PC-3 (cell line): Measurements from ENCODE around the gene PEX6. TPM values are rescaled to one million over a fixed set of nuclear protein-coding genes. Genes with fewer than 3 reads are reported as not detected.
A peak's percentile ranks its signal among the peaks of the same experiment; 100 is the strongest.

Experiments used
- ATAC-seq: fragments of 200-7000 bp; cut with Tn5 transposase; 2 replicates; pipeline ENCODE4 v1.9.1; 2020; ENCODE audit warnings: mild to moderate bottlenecking, moderate library complexity
- BruUV-seq: library from RNA; stranded (reverse); fragments of 400-500 nt; replicated peaks from 2 replicates; lab custom pipeline; 2021; lab: Mats Ljungman, UMichigan
- CTCF ChIA-PET: fragments of 300-600 bp; sonication (Branson Sonifier 250); formaldehyde crosslinking; loops from one replicate; lab custom pipeline; 2022; ENCODE audit warnings: antibody characterized with exemption; lab: Charles Lee
- POLR2A ChIA-PET: fragments of 300-600 bp; sonication (Branson Sonifier 250); formaldehyde crosslinking; loops from one replicate; lab custom pipeline; 2022; ENCODE audit warnings: antibody characterized with exemption; ENCODE audit not compliant: unreplicated experiment; lab: Charles Lee
- DNase-seq: peaks from one replicate; pipeline ENCODE4 v3.0.0-alpha.2; 2015
- H2AFZ ChIP-seq: fragments of 300-600 bp; sonication (generic); 2 replicates; pipeline ENCODE4 v1.6.0; 2016; ENCODE audit warnings: antibody characterized with exemption, low read length
- H3F3A ChIP-seq: fragments of 300-600 bp; sonication (generic); one replicate; pipeline ENCODE4 v1.6.0; 2017; ENCODE audit warnings: antibody characterized with exemption, low read length, control low read depth, mild to moderate bottlenecking; ENCODE audit not compliant: unreplicated experiment
- H3K27ac ChIP-seq: fragments of 300-600 bp; sonication (generic); 2 replicates; pipeline ENCODE4 v1.5.1; 2016; ENCODE audit warnings: mild to moderate bottlenecking, low read length
- H3K27me3 ChIP-seq: fragments of 300-600 bp; sonication (generic); 2 replicates; pipeline ENCODE4 v1.6.1; 2016; ENCODE audit warnings: low read length, mixed read lengths
- H3K36me3 ChIP-seq: fragments of 300-600 bp; sonication (generic); 2 replicates; pipeline ENCODE4 v1.6.1; 2016; ENCODE audit warnings: low read depth, mixed run types, low read length, mixed read lengths
- H3K4me1 ChIP-seq: fragments of 300-600 bp; sonication (generic); 2 replicates; pipeline ENCODE4 v1.5.1; 2016; ENCODE audit warnings: low read length; ENCODE audit not compliant: insufficient read depth
- H3K4me2 ChIP-seq: fragments of 300-600 bp; sonication (generic); 2 replicates; pipeline ENCODE4 v1.6.0; 2016; ENCODE audit warnings: low read length
- H3K4me3 ChIP-seq: fragments of 300-600 bp; sonication (generic); 2 replicates; pipeline ENCODE4 v1.5.1; 2016; ENCODE audit warnings: mild to moderate bottlenecking, low read length, mixed read lengths
- H3K79me2 ChIP-seq: fragments of 300-600 bp; sonication (generic); 2 replicates; pipeline ENCODE4 v1.6.1; 2017; ENCODE audit warnings: low read length, mixed read lengths
- H3K9ac ChIP-seq: fragments of 300-600 bp; sonication (generic); 2 replicates; pipeline ENCODE4 v1.6.0; 2016; ENCODE audit warnings: mild to moderate bottlenecking, low read length
- H3K9me2 ChIP-seq: fragments of 300-600 bp; sonication (generic); replicated peaks from 2 replicates; pipeline ENCODE4 v1.6.1; 2016; ENCODE audit warnings: mixed run types, low read length, mixed read lengths
- H3K9me3 ChIP-seq: fragments of 300-600 bp; sonication (generic); 2 replicates; pipeline ENCODE4 v1.6.1; 2016; ENCODE audit warnings: low read length, mixed read lengths
- H4K20me1 ChIP-seq: fragments of 300-600 bp; sonication (generic); 2 replicates; pipeline ENCODE4 v1.6.1; 2016; ENCODE audit warnings: low read length, mixed read lengths
- EZH2 ChIP-seq: fragments of 300-600 bp; sonication (generic); IDR thresholded peaks from one replicate; pipeline ENCODE4 v1.6.1; 2017; ENCODE audit warnings: antibody characterized with exemption, mild to moderate bottlenecking, low read length; ENCODE audit not compliant: unreplicated experiment
- EZH2phosphoT487 ChIP-seq: fragments of 300-600 bp; sonication (generic); IDR thresholded peaks from 2 replicates; pipeline ENCODE4 v1.6.1; 2018; ENCODE audit warnings: mild to moderate bottlenecking, antibody characterized with exemption, low read length, borderline replicate concordance
- intact Hi-C: fragments of 100-400 bp; cut with micrococcal nuclease; formaldehyde crosslinking; loops from 2 replicates; pipeline ENCODE4 v1.9.0; 2023
- total RNA-seq: library from RNA; depleted of rRNA; stranded (reverse); fragments of >200 nt; gene quantifications from 2 replicates; pipeline ENCODE4 v1.2.3, GENCODE V29; 2014
- TF ChIP-seq, protein P1 (sequence below): fragments of 300-600 bp; sonication (generic); conservative IDR thresholded peaks from 2 replicates; pipeline ENCODE4 v1.5.1; 2017; ENCODE audit warnings: antibody characterized with exemption, low read depth, mild to moderate bottlenecking, low read length

Gene PEX6
- total RNA-seq, 1 experiment from 2014 or later: 35.9 TPM

DNA sequence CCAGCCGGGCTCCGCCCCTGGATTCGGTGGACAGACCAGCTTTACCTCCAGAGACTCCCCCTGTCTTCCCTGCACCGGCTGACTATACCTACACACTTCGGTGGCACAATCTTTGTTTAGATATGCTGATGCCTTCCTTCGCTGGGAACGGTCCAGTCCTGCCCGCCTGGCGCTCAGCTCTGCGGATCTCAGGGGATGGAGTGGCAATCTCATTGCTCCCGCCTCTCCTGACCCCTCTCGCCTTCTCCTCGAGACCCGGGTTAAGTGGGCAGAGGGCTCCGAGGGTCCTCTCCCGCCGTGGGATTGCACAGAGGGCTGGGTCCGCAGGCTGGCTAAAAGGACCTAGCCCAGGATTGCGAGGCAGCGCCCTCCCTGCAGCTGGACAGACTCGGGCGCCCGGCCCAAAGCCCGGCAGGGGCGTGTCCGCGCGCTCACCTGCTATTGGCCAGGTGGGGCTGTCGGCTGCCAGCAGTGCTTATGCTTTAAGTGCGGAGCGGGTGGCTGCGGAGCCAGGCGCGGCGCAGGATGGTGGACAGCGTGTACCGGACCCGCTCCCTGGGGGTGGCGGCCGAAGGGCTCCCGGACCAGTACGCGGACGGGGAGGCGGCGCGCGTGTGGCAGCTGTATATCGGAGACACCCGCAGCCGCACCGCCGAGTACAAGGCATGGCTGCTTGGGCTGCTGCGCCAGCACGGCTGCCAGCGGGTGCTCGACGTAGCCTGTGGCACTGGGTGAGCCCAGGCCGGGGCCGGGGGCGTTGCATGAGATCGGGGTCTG, 18.6 kb downstream of the PEX6 start, which contains the start of gene GNMT:
Gene GNMT (plus strand): TSS at position 512 of the 777 bp plus-strand sequence. CDS start 14 bp downstream, at position 526.
- peak within 1 kb of the TSS; percentile 24; the same call in 1 of the 2 replicates for H3K9ac ChIP-seq
- POLR2A ChIA-PET: interaction anchor here (0.6 kb wide), 2 partner anchors 18 to 176 kb away, joined by 4 to 6 read pairs; no protein-coding TSS in a partner anchor

DNA sequence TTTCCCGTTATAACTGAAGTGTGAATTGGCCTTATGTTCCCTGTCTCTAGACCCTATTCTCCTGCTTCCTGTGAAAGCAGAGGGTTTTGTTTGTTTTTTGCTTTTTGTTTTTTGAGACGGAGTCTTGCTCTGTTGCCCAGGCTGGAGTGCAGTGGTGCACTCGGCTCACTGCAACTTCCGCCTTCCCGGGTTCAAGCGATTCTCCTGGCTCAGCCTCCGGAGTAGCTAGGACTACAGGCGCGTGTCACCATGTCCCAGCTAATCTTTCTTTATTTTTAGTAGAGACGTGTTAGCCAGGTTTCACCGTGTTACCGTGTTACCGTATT, 19.1 kb downstream of the PEX6 start:
- intact Hi-C loops: loop anchor here (1.0 kb wide), 1 partner anchor 59 kb away; no protein-coding TSS in a partner anchor
- Histone ChIP-seq H3K9me2 (no peaks in the 10 kb centered on the region), H4K20me1 (no peaks in the 10 kb centered on the region), H3K27ac (no peak overlapping the region), H3F3A (no peaks in the 10 kb centered on the region), H3K4me3 (peak overlapping the region; percentile 79), H3K79me2 (no peaks in the 10 kb centered on the region), H3K4me1 (peaks cover 15% of the 10 kb centered on the region; the same call in 1 of the 2 replicates), H3K9me3 (no peaks in the 10 kb centered on the region), H3K27me3 (no peaks in the 10 kb centered on the region), H3K4me2 (peak overlapping the region; percentile 100), H2AFZ (peak overlapping the region; percentile 92), H3K9ac (no peak overlapping the region), H3K36me3 (no peaks in the 10 kb centered on the region; the same call in 1 of the 2 replicates)
- ChIA-PET POLR2A (interaction anchor here (0.6 kb wide), 1 partner anchor 175 kb away, joined by 4 read pairs; no protein-coding TSS in a partner anchor), CTCF (no interaction called here)
- ATAC-seq (no peak), DNase-seq (no peak)
- BruUV-seq: no TSS peak
- TF ChIP-seq EZH2: no peak
- no peak for TF ChIP-seq EZH2phosphoT487
- TF ChIP-seq, protein P1, sequence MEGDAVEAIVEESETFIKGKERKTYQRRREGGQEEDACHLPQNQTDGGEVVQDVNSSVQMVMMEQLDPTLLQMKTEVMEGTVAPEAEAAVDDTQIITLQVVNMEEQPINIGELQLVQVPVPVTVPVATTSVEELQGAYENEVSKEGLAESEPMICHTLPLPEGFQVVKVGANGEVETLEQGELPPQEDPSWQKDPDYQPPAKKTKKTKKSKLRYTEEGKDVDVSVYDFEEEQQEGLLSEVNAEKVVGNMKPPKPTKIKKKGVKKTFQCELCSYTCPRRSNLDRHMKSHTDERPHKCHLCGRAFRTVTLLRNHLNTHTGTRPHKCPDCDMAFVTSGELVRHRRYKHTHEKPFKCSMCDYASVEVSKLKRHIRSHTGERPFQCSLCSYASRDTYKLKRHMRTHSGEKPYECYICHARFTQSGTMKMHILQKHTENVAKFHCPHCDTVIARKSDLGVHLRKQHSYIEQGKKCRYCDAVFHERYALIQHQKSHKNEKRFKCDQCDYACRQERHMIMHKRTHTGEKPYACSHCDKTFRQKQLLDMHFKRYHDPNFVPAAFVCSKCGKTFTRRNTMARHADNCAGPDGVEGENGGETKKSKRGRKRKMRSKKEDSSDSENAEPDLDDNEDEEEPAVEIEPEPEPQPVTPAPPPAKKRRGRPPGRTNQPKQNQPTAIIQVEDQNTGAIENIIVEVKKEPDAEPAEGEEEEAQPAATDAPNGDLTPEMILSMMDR: no peak

More for the DNA sequence above, 18.6 kb downstream of the PEX6 start, which contains the start of gene GNMT:
- TF ChIP-seq EZH2phosphoT487: no peak
- TF ChIP-seq, protein P1: no peak
- TF ChIP-seq EZH2: no peak
- Histone ChIP-seq H3K4me3 (peak within 1 kb of the TSS; percentile 79), H2AFZ (peak within 1 kb of the TSS; percentile 92), H3K9me3 (no peaks in the 10 kb centered on the region), H3K9me2 (no peaks in the 10 kb centered on the region), H3K79me2 (no peaks in the 10 kb centered on the region), H3K36me3 (no peaks in the 10 kb centered on the region; the same call in 1 of the 2 replicates), H3K4me1 (peaks cover 15% of the 10 kb centered on the region; the same call in 1 of the 2 replicates), H3K27ac (no peak within 1 kb of the TSS), H3F3A (no peaks in the 10 kb centered on the region), H3K4me2 (peak within 1 kb of the TSS; percentile 100), H3K27me3 (no peaks in the 10 kb centered on the region), H4K20me1 (no peaks in the 10 kb centered on the region)
- peak; percentile 85 for ATAC-seq
- CTCF ChIA-PET: no interaction called here
- no TSS peak for BruUV-seq
- intact Hi-C loops: loop anchor here (1.0 kb wide), 1 partner anchor 59 kb away; no protein-coding TSS in a partner anchor
- DNase-seq: peak; percentile 74
